Tibial nerve (tissue), 3 donors: ENCODE measurements around the gene GPHA2.

ENCODE experiments used
- CTCF ChIP-seq, 5 experiments: fragments of 200-600 bp in 3 of 5; fragments of 450-650 bp in 2 of 5; sonication (generic) in 3 of 5; IDR thresholded peaks; one replicate each; pipeline ENCODE4 v1.5.1; 2016 to 2019; ENCODE audit warnings: antibody characterized with exemption in 5 of 5, mild to moderate bottlenecking in 3 of 5, moderate library complexity in 2 of 5
- POLR2A ChIP-seq, 2 donors: fragments of 450-650 bp; IDR thresholded peaks; one replicate each; pipeline ENCODE4 v1.6.1; 2017; ENCODE audit warnings: antibody characterized with exemption in 2 of 2, mild to moderate bottlenecking in 2 of 2, moderate library complexity in 2 of 2

- TF ChIP-seq CTCF (IDR thresholded peaks at IDR 0.05), result no peak
- no peak for TF ChIP-seq POLR2A (IDR thresholded peaks at IDR 0.05)
Measured at GRCh38 chr11:64900774-64901173, 34.9 kb downstream of the GPHA2 start.
